GM18511 (cell line): ENCODE measurements around the gene AXIN1.

ENCODE experiments used
- ATAC-seq: cut with Tn5 transposase; IDR thresholded peaks from one replicate; pipeline ENCODE4 v1.9.1; 2021; ENCODE audit warnings: mild to moderate bottlenecking, moderate library complexity; ENCODE audit not compliant: unreplicated experiment

AXIN1 gene

GRCh38 chr16:307691-308312, 44.7 kb downstream of the AXIN1 start:
- ATAC-seq = no peak

GRCh38 chr16:306911-307370, 45.6 kb downstream of the AXIN1 start:
- ATAC-seq = no peak

- ATAC-seq = no peak
Measured at GRCh38 chr16:305916-306626, 46.5 kb downstream of the AXIN1 start.

- ATAC-seq = no peak
Measured at GRCh38 chr16:303760-304505, 48.6 kb downstream of the AXIN1 start.

GRCh38 chr16:301950-302349, 50.6 kb downstream of the AXIN1 start:
- ATAC-seq = no peak

- ATAC-seq = no peak
Measured at GRCh38 chr16:301235-301634, 51.3 kb downstream of the AXIN1 start.

GRCh38 chr16:297832-298231, 54.7 kb downstream of the AXIN1 start:
- no peak for ATAC-seq

- ATAC-seq = no peak
Measured at GRCh38 chr16:296806-297510, 55.6 kb downstream of the AXIN1 start.

- ATAC-seq = no peak
Measured at GRCh38 chr16:296276-296675, 56.2 kb downstream of the AXIN1 start.

GRCh38 chr16:293043-293775, 59.3 kb downstream of the AXIN1 start:
- ATAC-seq = no peak

GRCh38 chr16:291539-291938, 61.0 kb downstream of the AXIN1 start:
- no peak for ATAC-seq

GRCh38 chr16:290681-291405, 61.7 kb downstream of the AXIN1 start:
- no peak for ATAC-seq

GRCh38 chr16:290015-290680, 62.4 kb downstream of the AXIN1 start:
- no peak for ATAC-seq

- no peak for ATAC-seq
Measured at GRCh38 chr16:289395-289997, 63.0 kb downstream of the AXIN1 start.

GRCh38 chr16:287981-288920, 64.3 kb downstream of the AXIN1 start:
- ATAC-seq = no peak

- ATAC-seq = no peak
Measured at GRCh38 chr16:287298-287811, 65.2 kb downstream of the AXIN1 start.

- ATAC-seq = no peak
Measured at GRCh38 chr16:286491-287297, 65.8 kb downstream of the AXIN1 start.
